GDM1 (cell line): Measurements from ENCODE around the gene NCAM1.
A peak's percentile ranks its signal among the peaks of the same experiment; 100 is the strongest.
"Not testable (repeated sequence)": the region's sequence is repeated elsewhere in the genome, so short reads cannot be mapped to it uniquely, and the experiment has no call there.

Source experiments
- DNase-seq: peaks from one replicate; lab custom pipeline; 2025; lab: John Stamatoyannopoulos, UW

The NCAM1 gene

GRCh38 chr11:113276466-113276865 lies 315.2 kb downstream of the NCAM1 start:
- DNase-seq, result no peak

DNA sequence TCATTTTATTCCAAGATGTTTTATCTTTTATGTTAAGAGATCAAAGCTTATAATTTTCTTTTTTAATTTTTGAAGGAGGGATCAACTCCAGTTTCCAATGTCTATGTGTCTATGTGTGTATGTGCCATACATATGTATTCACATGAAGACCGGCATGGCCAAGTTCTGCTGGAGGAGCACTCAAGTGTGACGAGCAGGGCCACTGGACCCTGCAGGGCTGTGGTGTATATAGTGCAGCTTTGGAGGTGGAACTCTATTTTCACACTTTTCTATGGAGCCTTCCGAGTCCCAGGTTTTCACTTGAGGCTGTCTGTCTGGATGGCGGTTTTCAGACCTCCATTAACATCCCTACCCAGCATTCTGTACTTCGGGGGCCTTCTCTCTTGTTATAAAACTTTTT lies 316.7 kb downstream of the NCAM1 start:
- DNase-seq, result no peak

DNA sequence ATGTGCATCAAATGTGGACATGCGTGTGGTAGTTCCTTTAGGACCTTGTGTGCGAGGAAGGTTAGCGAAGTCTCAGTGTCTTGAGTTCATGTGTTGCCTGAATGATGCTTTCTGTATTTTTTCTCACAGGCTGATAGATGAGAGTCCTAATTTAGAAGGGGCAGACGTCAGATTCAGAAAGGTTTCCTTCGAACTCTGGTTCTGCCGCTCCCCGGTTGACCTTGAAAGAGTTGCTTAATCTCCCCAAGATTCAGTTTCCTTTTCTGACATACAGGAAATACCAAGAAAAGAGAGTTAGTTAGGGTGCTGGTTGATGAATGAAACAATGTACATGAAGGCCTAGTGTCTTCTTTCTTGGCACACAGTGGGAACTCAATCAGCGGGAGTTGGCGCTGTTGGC lies 317.3 kb downstream of the NCAM1 start:
- no peak for DNase-seq

DNA sequence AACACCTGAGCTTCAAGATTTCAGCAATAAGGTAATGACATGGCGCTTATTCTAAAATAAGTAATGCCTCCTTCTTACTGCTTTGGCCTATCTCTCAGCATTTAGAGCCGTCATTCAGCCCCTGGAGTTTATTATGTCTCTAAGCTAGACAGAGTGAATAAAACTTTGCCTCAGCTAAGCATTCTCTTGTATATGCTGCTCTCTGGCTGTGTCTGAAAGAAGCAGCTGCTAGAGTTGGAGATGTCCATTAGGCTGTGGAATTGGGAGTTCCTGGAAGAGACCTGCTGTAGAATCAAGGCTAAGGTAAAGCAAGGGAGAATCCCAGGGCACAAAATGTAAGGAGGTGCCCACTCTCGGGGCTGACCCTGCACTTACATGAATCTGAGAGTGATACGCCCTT lies 317.7 kb downstream of the NCAM1 start:
- DNase-seq, result no peak

- no peak for DNase-seq
These were observed 318.4 kb downstream of the NCAM1 start for GRCh38 chr11:113279591-113279990.

- no peak for DNase-seq
These were observed 320.0 kb downstream of the NCAM1 start for GRCh38 chr11:113281052-113281725.

DNA sequence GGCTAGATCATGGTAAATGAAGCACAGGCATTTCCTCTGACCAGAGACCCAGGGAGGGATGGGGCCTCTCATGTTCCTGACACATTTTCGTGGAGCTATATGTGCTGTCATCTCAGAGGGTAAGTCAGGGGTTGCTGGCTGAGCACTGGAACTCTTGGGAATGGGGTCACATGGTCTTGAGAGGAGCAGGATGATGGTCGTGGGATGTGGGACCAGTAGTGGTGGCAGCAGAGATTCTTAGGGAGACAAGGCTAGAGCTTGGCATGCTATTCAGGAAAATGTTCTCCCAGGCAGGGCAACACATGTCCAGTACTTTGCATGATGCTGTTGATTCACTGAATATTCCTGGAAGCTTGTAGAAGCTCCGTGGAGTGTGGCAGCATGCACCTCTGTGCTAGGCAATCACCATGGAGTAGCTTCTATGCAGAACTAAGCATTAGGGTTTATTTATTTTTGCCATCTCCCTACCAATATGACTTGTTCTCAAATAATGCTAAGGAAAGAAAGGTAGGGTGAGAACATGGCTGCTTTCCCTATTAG lies 321.7 kb downstream of the NCAM1 start:
- DNase-seq, result no peak

DNA sequence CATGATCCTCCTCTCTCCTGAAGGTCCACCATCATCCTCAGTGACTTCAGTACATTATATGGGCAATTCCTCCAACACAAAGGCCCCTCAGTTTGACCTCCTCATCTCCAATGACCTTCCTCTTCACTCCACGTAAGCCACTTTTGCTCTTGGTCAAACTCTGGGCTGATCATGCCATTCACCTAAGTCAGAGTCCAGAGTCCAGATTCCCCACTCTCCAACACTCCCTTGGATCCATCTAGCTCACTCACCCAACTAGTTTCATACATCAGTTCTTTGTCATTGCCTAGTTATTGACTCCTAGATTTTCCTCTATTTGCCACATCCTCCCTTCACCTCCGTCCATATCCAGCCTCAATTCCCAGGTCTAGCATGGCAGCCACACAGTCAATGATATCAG lies 322.7 kb downstream of the NCAM1 start:
- no peak for DNase-seq

- no peak for DNase-seq
These were observed 324.8 kb downstream of the NCAM1 start for GRCh38 chr11:113286009-113286408.

GRCh38 chr11:113286509-113287497 lies 325.6 kb downstream of the NCAM1 start:
- no peak for DNase-seq

DNA sequence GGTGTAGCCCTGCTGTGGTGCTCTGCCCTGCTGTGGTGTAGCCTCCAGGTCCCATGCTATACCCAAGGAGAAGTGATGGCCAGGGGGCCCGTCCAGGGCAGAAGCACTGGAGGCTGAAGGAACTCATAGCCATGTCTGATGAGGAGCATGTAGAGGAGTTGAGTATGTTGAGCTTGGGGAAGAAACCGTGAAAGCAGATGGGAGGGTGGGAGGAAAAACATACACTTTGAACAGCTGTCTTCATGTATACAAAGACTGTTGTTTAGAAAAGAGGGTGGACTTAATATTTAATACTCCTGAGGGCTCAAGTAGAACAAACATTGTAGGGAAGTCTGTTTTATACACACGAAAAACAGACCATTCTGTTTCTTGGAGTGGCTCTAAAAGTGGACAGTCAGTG lies 326.6 kb downstream of the NCAM1 start:
- DNase-seq, result no peak

- no peak for DNase-seq
These were observed 327.2 kb downstream of the NCAM1 start for GRCh38 chr11:113288286-113288863.

- peak; percentile 27 for DNase-seq
These were observed 328.4 kb downstream of the NCAM1 start for GRCh38 chr11:113289431-113290187.

DNA sequence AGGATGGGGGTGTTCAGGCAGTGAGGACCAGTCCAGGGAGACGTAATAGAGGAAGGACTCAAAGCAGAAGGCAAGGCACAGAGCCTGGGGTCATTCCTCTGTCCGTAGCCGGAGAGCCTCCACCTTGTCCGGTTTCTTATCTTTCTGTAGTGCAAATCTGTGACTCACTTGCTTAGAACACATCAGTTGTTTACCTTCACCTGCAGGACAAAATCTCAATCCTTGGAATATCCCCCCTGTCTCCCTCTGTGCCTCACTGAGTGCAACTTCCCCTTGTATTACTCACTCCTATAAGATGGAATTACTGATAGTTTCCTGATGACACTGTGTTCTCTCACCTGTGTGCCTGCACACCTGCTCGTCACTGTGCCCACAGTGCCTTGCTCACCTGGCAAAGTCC lies 332.7 kb downstream of the NCAM1 start:
- no peak for DNase-seq

DNA sequence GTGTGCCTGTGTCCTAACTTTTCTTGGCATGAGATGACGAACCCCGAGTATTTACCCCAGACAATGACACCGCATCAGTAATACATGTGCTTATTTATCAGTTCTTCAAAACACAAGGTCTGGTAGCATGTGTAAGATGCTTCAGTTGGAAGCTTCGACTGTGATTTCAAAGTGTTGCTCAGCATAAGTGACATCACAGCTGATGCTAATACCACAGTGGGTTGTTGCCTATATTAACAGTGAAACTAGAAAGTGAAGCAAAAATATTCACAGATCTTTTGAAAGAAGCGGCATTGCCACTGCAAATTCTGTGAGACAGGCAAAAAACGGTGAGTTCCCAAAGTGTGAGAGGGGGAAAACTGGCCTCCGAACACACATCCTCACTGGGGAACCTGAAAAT lies 334.8 kb downstream of the NCAM1 start:
- no peak for DNase-seq

- no peak for DNase-seq
These were observed 335.4 kb downstream of the NCAM1 start for GRCh38 chr11:113296447-113297205.

- DNase-seq, result not testable (repeated sequence)
These were observed 337.3 kb downstream of the NCAM1 start for GRCh38 chr11:113298496-113298895.

GRCh38 chr11:113304916-113305315 lies 343.7 kb downstream of the NCAM1 start:
- DNase-seq, result no peak

GRCh38 chr11:113305440-113306336 lies 344.5 kb downstream of the NCAM1 start:
- peak; percentile 42 for DNase-seq

DNA sequence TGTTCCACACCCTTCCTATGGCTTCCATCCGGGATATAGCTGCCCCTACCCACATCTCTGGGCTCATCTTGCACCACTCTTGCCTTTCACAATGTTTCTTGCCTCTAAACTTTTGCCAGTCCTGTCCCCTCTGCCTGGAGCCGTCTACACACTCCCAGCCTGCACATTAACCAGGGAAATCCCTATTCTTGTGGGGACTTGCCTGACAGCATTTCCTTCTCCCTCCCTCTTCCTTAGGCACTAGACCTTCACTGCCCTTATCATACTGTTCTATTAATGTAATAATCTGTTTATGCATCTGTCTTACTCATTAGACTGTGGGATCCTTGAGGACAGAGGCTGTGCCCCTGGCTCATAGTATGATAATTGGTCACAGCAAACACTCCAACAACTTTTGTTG lies 347.4 kb downstream of the NCAM1 start:
- DNase-seq, result no peak
